Measurements from ENCODE around the gene GALR2. TPM values are rescaled to one million over a fixed set of nuclear protein-coding genes. Genes with fewer than 3 reads are reported as not detected.

GALR2 gene
- polyA plus RNA-seq, 1 donor (not counting 4 experiments of a cell fraction or from before 2014, with no cell fraction given) = not detected

- Histone ChIP-seq H3K9me1 (ENCODE audit: control insufficient read depth, extremely low read depth, insufficient read depth, low read length) (peaks cover 2% of the 10 kb centered on the region), H3K79me2 (ENCODE audit: control insufficient read depth, insufficient read depth, low read length) (no peaks in the 10 kb centered on the region), H3K9ac (ENCODE audit: control insufficient read depth, extremely low read depth, insufficient read depth, low read length) (no peak overlapping the region), H3K4me2 (ENCODE audit: control insufficient read depth, extremely low read depth, insufficient read depth, low read depth, low read length) (no peak overlapping the region), H3K9me3 (ENCODE audit: control insufficient read depth, low read depth, low read length) (no peaks in the 10 kb centered on the region), H3K4me3 (ENCODE audit: control insufficient read depth in 2 of 3, extremely low read depth in 1 of 3, insufficient read depth in 2 of 3, low read depth in 1 of 3, low read length in 3 of 3) (no peak overlapping the region), H3K36me3 (ENCODE audit: control insufficient read depth in 2 of 2, extremely low read depth in 1 of 2, insufficient read depth in 2 of 2, low read length in 2 of 2) (peaks cover 26 to 48% of the 10 kb centered on the region in 2 experiments), H3K4me1 (ENCODE audit: control insufficient read depth, extremely low read depth, insufficient read depth, low read length) (no peaks in the 10 kb centered on the region), H3K27me3 (ENCODE audit: control insufficient read depth, extremely low read depth, insufficient read depth, low read length) (no peaks in the 10 kb centered on the region), H4K20me1 (ENCODE audit: control insufficient read depth, extremely low read depth, insufficient read depth, low read length) (no peaks in the 10 kb centered on the region), H2AFZ (ENCODE audit: control insufficient read depth, low read length) (no peak overlapping the region), H3K27ac (ENCODE audit: control insufficient read depth, insufficient read depth, low read length) (no peak overlapping the region)
- TF ChIP-seq CTCF (optimal IDR thresholded peaks at IDR 0.05 in 1 of 3, IDR thresholded peaks at IDR 0.05 in 1 of 3, conservative IDR thresholded peaks at IDR 0.05 in 1 of 3; ENCODE audit: extremely low read depth in 1 of 3, insufficient read depth in 2 of 3, low read length in 3 of 3) (no peak), EZH2 (IDR thresholded peaks at IDR 0.05; ENCODE audit: low read length) (no peak)
- dilution Hi-C loops (cut with MboI; ENCODE audit: extremely low pct_ligation_motif_present, low sequenced_read_pairs) = no loop called here
- no peak for DNase-seq (ENCODE audit: low read depth, low spot score)
- no peak for FAIRE-seq
These were observed 16.0 kb downstream of the GALR2 start for GRCh38 chr17:76090517-76091129.

- FAIRE-seq (no peak), DNase-seq (ENCODE audit: low read depth, low spot score) (no peak)
- Histone ChIP-seq H3K4me3 (ENCODE audit: control insufficient read depth in 2 of 3, extremely low read depth in 1 of 3, insufficient read depth in 2 of 3, low read depth in 1 of 3, low read length in 3 of 3) (no peak overlapping the region), H3K79me2 (ENCODE audit: control insufficient read depth, insufficient read depth, low read length) (no peaks in the 10 kb centered on the region), H3K4me1 (ENCODE audit: control insufficient read depth, extremely low read depth, insufficient read depth, low read length) (no peaks in the 10 kb centered on the region), H2AFZ (ENCODE audit: control insufficient read depth, low read length) (no peak overlapping the region), H3K36me3 (ENCODE audit: control insufficient read depth in 2 of 2, extremely low read depth in 1 of 2, insufficient read depth in 2 of 2, low read length in 2 of 2) (peaks cover 29 to 50% of the 10 kb centered on the region in 2 experiments), H3K9ac (ENCODE audit: control insufficient read depth, extremely low read depth, insufficient read depth, low read length) (no peak overlapping the region), H3K9me3 (ENCODE audit: control insufficient read depth, low read depth, low read length) (no peaks in the 10 kb centered on the region), H3K9me1 (ENCODE audit: control insufficient read depth, extremely low read depth, insufficient read depth, low read length) (peaks cover 2% of the 10 kb centered on the region), H3K27me3 (ENCODE audit: control insufficient read depth, extremely low read depth, insufficient read depth, low read length) (no peaks in the 10 kb centered on the region), H3K4me2 (ENCODE audit: control insufficient read depth, extremely low read depth, insufficient read depth, low read depth, low read length) (no peak overlapping the region), H4K20me1 (ENCODE audit: control insufficient read depth, extremely low read depth, insufficient read depth, low read length) (no peaks in the 10 kb centered on the region), H3K27ac (ENCODE audit: control insufficient read depth, insufficient read depth, low read length) (no peak overlapping the region)
- TF ChIP-seq CTCF (optimal IDR thresholded peaks at IDR 0.05 in 1 of 3, IDR thresholded peaks at IDR 0.05 in 1 of 3, conservative IDR thresholded peaks at IDR 0.05 in 1 of 3; ENCODE audit: extremely low read depth in 1 of 3, insufficient read depth in 2 of 3, low read length in 3 of 3) (no peak), EZH2 (IDR thresholded peaks at IDR 0.05; ENCODE audit: low read length) (no peak)
- dilution Hi-C loops (cut with MboI; ENCODE audit: extremely low pct_ligation_motif_present, low sequenced_read_pairs) = no loop called here
These were observed 17.1 kb downstream of the GALR2 start for GRCh38 chr17:76091526-76092286.
